ENCODE data around the gene MAD1L1.

DNA sequence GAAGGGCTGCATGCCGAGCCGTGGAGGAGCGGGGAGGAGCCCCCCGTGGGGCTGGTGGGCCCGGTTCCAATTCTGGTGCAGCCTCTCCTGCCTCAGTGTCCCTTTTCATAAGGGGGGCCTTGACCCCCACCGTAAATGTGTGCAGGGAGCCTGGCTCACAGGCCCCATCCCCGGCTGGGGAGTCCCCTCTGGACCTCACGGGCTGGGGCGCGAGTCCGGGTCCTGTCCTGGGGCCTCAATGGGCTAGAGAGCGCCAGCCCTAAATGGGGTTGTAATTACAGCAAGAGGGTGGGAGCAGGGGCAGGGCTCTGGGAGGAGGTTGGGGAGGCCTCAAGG, 359.7 kb downstream of the MAD1L1 start:
- TF ChIP-seq TAF1 (IDR thresholded peaks at IDR 0.05; ENCODE audit: borderline replicate concordance, low read depth, low read length) (no peak), POLR2AphosphoS5 (IDR thresholded peaks at IDR 0.05; ENCODE audit: low read depth, low read length) (no peak), POLR2A (IDR thresholded peaks at IDR 0.05; ENCODE audit: low read depth, low read length) (no peak)
